Kidney glomerular epithelial cell (primary cell): ENCODE data around the gene UGGT1.

Source experiments
- DNase-seq: peaks from one replicate; lab custom pipeline; 2025; lab: John Stamatoyannopoulos, UW

Gene UGGT1

DNA sequence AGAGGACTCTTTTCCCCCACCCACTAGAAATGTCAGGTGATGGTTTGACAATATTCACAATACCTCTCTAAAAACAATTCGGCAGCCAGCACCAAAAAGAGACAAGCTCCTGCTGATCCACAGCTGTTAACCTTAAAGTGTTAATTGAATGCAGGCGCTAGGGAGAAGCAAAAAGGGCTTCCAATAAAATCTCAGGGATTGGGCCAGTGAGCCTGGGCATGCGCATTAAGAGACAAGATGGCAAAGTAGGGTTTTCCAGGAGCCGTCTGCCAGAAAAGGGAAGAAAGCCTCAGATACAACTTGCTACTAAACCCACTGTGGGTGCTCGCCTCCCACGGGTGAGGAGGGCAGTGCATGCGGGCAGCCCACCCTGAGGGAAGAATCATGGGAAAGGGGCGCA is 128.9 kb downstream of the UGGT1 start:
- DNase-seq = no peak

DNA sequence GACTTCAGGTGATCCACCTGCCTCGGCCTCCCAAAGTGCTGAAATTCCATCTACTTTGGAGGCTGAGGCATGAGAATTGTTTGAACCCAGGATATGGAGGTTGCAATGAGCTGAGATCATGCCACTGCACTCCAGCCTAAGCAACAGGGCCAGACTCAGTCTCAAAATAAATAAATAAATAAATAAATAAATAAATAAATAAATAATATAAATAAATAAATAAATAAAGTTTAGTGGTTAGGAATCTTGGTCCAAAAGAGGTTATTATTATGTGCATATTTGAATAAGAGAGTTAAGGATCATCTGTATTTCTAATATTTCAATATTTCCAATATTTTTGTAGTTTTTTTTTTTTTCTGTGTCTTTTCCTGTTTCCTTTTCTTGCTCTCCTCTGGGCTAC is 136.9 kb downstream of the UGGT1 start:
- DNase-seq = no peak

DNA sequence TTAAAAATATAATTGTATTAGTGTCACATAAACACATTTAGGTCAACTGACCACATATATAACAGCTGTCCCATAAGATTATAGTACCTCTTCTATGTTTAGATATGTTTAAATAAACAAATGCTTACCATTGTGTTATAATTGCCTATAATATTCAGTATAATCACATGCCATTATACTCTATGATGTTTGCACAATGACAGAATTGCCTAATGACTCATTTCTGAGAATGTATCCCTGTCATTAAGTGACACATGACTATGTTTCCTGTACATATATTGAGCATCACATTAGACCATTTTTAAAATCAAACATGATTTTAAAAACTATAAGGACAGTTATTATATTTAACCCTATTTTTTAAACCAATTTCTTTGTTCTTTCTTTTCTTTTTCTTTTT is 137.9 kb downstream of the UGGT1 start:
- DNase-seq = no peak

GRCh38 chr2:128232965-128233789 is 142.2 kb downstream of the UGGT1 start:
- DNase-seq = peak; percentile 56

- no peak for DNase-seq
Observed at GRCh38 chr2:128233790-128234395, 142.9 kb downstream of the UGGT1 start.

GRCh38 chr2:128234613-128235012 is 143.6 kb downstream of the UGGT1 start:
- no peak for DNase-seq

GRCh38 chr2:128235581-128235980 is 144.6 kb downstream of the UGGT1 start:
- no peak for DNase-seq

- peak; percentile 23 for DNase-seq
Observed at GRCh38 chr2:128236491-128237035, 145.6 kb downstream of the UGGT1 start.

- DNase-seq = no peak
Observed at GRCh38 chr2:128237081-128237534, 146.1 kb downstream of the UGGT1 start.

DNA sequence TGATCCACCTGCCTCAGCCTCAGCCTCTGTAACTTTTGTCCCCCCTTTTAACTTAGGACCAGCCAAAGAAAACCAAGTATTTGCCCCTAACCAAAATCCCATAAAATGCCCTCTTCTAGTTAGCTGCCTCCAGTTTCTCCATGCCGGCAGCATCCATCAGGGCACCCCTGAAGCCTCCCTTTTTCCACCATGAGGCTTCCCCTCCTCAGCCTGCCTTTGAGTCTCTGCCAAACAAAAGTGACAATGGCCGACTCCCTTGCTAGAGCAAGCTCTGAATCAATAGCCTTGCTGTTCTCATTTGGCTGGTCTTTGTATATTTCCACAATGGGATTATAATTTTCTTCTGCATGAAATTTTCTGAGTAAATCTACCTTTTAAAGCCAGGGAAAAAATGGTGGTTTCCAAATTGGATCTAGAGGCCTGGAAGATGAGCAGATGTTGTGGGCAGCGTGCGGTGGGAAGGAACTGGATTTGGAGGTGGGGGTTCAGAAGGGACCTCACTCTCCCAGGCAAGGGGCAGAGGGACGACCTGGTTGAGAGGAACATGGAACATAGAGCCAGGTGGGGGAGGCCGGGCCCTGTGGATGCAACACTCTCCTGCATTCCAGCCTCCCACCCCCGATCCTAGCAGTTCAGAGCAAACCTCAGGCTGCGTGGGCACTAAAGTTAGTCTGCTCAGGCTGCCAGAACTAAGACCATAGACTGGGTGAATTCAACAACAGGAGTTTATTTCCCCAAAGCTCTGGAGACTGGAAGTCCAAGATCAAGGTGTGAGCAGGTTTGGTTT is 147.1 kb downstream of the UGGT1 start:
- no peak for DNase-seq

- no peak for DNase-seq
Observed at GRCh38 chr2:128241896-128242295, 150.9 kb downstream of the UGGT1 start.
